MM.1S (cell line): Measurements from ENCODE around the gene IST1.
"Not testable (repeated sequence)": the region's sequence is repeated elsewhere in the genome, so short reads cannot be mapped to it uniquely, and the experiment has no call there.

Experiments
- DNase-seq: peaks from one replicate; pipeline ENCODE4 v3.0.0-alpha.2; 2015
- H2AFZ ChIP-seq: fragments of 300-600 bp; sonication (generic); 2 replicates; pipeline ENCODE4 v1.6.0; 2016; ENCODE audit warnings: antibody characterized with exemption, low read length
- H3F3A ChIP-seq: fragments of 300-600 bp; sonication (generic); 2 replicates; pipeline ENCODE4 v1.6.1; 2016; ENCODE audit warnings: mild to moderate bottlenecking, antibody characterized with exemption, low read length, moderate library complexity, mixed read lengths; ENCODE audit not compliant: insufficient read depth
- H3K27ac ChIP-seq: fragments of 300-600 bp; sonication (generic); 2 replicates; pipeline ENCODE4 v1.5.1; 2016; ENCODE audit warnings: mild to moderate bottlenecking, low read length
- H3K27me3 ChIP-seq: fragments of 300-600 bp; sonication (generic); replicated peaks from 2 replicates; pipeline ENCODE4 v1.6.0; 2016; ENCODE audit warnings: low read length; ENCODE audit not compliant: insufficient read depth
- H3K36me3 ChIP-seq: fragments of 300-600 bp; sonication (generic); replicated peaks from 2 replicates; pipeline ENCODE4 v1.6.1; 2016; ENCODE audit warnings: mild to moderate bottlenecking, low read length, mixed read lengths; ENCODE audit not compliant: insufficient read depth
- H3K4me1 ChIP-seq: fragments of 300-600 bp; sonication (generic); 2 replicates; pipeline ENCODE4 v1.6.1; 2016; ENCODE audit warnings: low read length, mixed read lengths
- H3K4me2 ChIP-seq: fragments of 300-600 bp; sonication (generic); 2 replicates; pipeline ENCODE4 v1.6.0; 2016; ENCODE audit warnings: low read depth, low read length
- H3K4me3 ChIP-seq: fragments of 300-600 bp; sonication (generic); 2 replicates; pipeline ENCODE4 v1.5.1; 2016; ENCODE audit warnings: low read length, mixed read lengths
- H3K79me2 ChIP-seq: fragments of 300-600 bp; sonication (generic); 2 replicates; pipeline ENCODE4 v1.6.1; 2016; ENCODE audit warnings: mixed run types, low read length, mixed read lengths
- H3K9ac ChIP-seq: fragments of 300-600 bp; sonication (generic); 2 replicates; pipeline ENCODE4 v1.6.1; 2016; ENCODE audit warnings: low read length, mixed read lengths
- H3K9me2 ChIP-seq: fragments of 300-600 bp; sonication (generic); replicated peaks from 2 replicates; pipeline ENCODE4 v1.6.1; 2016; ENCODE audit warnings: mild to moderate bottlenecking, low read length, mixed read lengths; ENCODE audit not compliant: insufficient read depth
- H3K9me3 ChIP-seq: fragments of 300-600 bp; sonication (generic); replicated peaks from 2 replicates; pipeline ENCODE4 v1.6.1; 2016; ENCODE audit warnings: mild to moderate bottlenecking, low read length, mixed read lengths; ENCODE audit not compliant: insufficient read depth
- H4K20me1 ChIP-seq: fragments of 300-600 bp; sonication (generic); 2 replicates; pipeline ENCODE4 v1.6.1; 2016; ENCODE audit warnings: mild to moderate bottlenecking, low read length, moderate library complexity, mixed read lengths; ENCODE audit not compliant: insufficient read depth
- CTCF ChIP-seq: fragments of 300-600 bp; sonication (generic); IDR thresholded peaks from 2 replicates; pipeline ENCODE4 v1.5.1; 2016; ENCODE audit warnings: antibody characterized with exemption, low read length, mixed read lengths
- EZH2 ChIP-seq: fragments of 300-600 bp; sonication (generic); optimal IDR thresholded peaks from 2 replicates; pipeline ENCODE3; 2017; ENCODE audit warnings: low read depth, mild to moderate bottlenecking, antibody characterized with exemption, low read length, mixed read lengths
- EZH2phosphoT487 ChIP-seq: fragments of 300-600 bp; sonication (generic); IDR thresholded peaks from 2 replicates; pipeline ENCODE4 v1.6.1; 2018; ENCODE audit warnings: antibody characterized with exemption, low read length

Gene IST1

GRCh38 chr16:71903608-71904007, 8.3 kb downstream of the IST1 start:
- H3K27me3 ChIP-seq: no peaks in the 10 kb centered on the region
- H3K9me2 ChIP-seq: no peaks in the 10 kb centered on the region
- no peak overlapping the region for H3K9ac ChIP-seq
- DNase-seq: no peak
- 0 out of 2 replicates have a peak, but pooled peaks cover 7% of the 10 kb centered on the region for H3F3A ChIP-seq
- H3K9me3 ChIP-seq: no peaks in the 10 kb centered on the region
- no peak for TF ChIP-seq CTCF
- no peak for TF ChIP-seq EZH2
- TF ChIP-seq EZH2phosphoT487: no peak
- peaks cover 78% of the 10 kb centered on the region for H4K20me1 ChIP-seq
- H3K4me3 ChIP-seq: no peak overlapping the region
- peaks cover 100% of the 10 kb centered on the region for H3K79me2 ChIP-seq
- H3K36me3 ChIP-seq: no peaks in the 10 kb centered on the region
- no peaks in the 10 kb centered on the region for H3K4me1 ChIP-seq
- no peak overlapping the region for H3K4me2 ChIP-seq
- no peak overlapping the region for H2AFZ ChIP-seq
- no peak overlapping the region for H3K27ac ChIP-seq

GRCh38 chr16:71904239-71904638, 8.9 kb downstream of the IST1 start:
- H3K27me3 ChIP-seq: no peaks in the 10 kb centered on the region
- DNase-seq: no peak
- no peak overlapping the region for H2AFZ ChIP-seq
- H3F3A ChIP-seq: 0 out of 2 replicates have a peak, but pooled peaks cover 7% of the 10 kb centered on the region
- no peaks in the 10 kb centered on the region for H3K9me3 ChIP-seq
- peaks cover 100% of the 10 kb centered on the region for H3K79me2 ChIP-seq
- no peaks in the 10 kb centered on the region for H3K9me2 ChIP-seq
- H3K27ac ChIP-seq: no peak overlapping the region
- no peaks in the 10 kb centered on the region for H3K36me3 ChIP-seq
- no peak overlapping the region for H3K4me2 ChIP-seq
- H3K9ac ChIP-seq: no peak overlapping the region
- peaks cover 79% of the 10 kb centered on the region for H4K20me1 ChIP-seq
- no peak for TF ChIP-seq CTCF
- no peak for TF ChIP-seq EZH2
- TF ChIP-seq EZH2phosphoT487: no peak
- H3K4me1 ChIP-seq: no peaks in the 10 kb centered on the region
- no peak overlapping the region for H3K4me3 ChIP-seq

DNA sequence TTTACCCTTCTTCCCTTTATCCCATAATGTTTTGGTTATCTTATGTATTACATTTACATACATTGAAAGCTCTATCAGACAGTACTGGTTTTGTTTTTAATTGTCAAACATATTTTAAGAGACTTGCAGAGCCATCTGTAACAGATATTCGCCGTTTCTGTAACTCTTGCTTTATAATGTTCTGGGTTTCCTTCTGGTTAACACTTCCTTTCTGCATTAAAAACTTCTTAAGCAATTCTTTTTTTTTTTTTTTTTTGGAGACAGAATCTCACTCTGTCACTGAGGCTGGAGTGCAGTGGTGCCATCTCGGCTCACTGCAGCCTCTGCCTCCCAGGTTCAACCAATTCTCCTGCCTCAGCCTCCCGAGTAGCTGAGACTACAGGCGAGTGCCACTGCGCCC, 10.4 kb downstream of the IST1 start:
- H4K20me1 ChIP-seq: peaks cover 78% of the 10 kb centered on the region
- peaks cover 100% of the 10 kb centered on the region for H3K79me2 ChIP-seq
- H3K36me3 ChIP-seq, H3K4me3 ChIP-seq, H3K27me3 ChIP-seq, H3K4me2 ChIP-seq, H3F3A ChIP-seq, H3K9me2 ChIP-seq, H3K9ac ChIP-seq, H3K9me3 ChIP-seq, DNase-seq, H3K27ac ChIP-seq, H3K4me1 ChIP-seq, H2AFZ ChIP-seq: not testable (repeated sequence)

DNA sequence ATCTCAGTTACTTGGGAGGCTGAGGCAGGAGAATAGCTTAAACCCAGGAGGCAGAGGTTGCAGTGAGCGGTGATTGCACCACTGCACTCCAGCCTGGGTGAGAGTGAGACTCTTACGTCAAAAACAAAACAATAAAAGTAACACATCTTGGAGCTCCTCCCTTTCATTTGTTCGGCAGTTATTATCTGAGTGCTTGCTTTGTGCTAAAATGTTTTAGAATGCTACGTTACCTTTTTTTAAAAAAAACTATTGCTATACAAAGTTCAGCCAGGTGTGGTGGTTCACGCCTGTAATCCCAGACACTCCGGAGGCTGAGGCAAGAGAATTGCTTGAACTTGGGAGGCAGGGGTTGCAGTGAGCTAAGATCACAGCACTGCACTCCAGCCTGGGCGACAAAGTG, 15.8 kb downstream of the IST1 start:
- H3K4me1 ChIP-seq: peaks cover 23% of the 10 kb centered on the region

More for the DNA sequence above, 15.8 kb downstream of the IST1 start:
- Histone ChIP-seq H3K9me3 (no peaks in the 10 kb centered on the region), H3F3A (no peaks in the 10 kb centered on the region), H3K9ac (no peak overlapping the region), H3K4me3 (no peak overlapping the region), H3K4me2 (no peak overlapping the region), H2AFZ (no peak overlapping the region), H3K79me2 (peaks cover 100% of the 10 kb centered on the region), H4K20me1 (peaks cover 68% of the 10 kb centered on the region), H3K9me2 (no peaks in the 10 kb centered on the region), H3K36me3 (peaks cover 5% of the 10 kb centered on the region; the same call in 1 of the 2 replicates), H3K27ac (no peak overlapping the region), H3K27me3 (no peaks in the 10 kb centered on the region)
- DNase-seq: no peak
- no peak for TF ChIP-seq CTCF
- no peak for TF ChIP-seq EZH2
- TF ChIP-seq EZH2phosphoT487: no peak
